Endothelial cell of umbilical vein (primary cell): ENCODE data around the gene LRG1. TPM values are rescaled to one million over a fixed set of nuclear protein-coding genes. Genes with fewer than 3 reads are reported as not detected.

ENCODE experiments used
- BruUV-seq: library from RNA; stranded (reverse); fragments of 400-500 nt; replicated peaks from 2 replicates; lab custom pipeline; 2021; lab: Mats Ljungman, UMichigan
- CTCF ChIA-PET: fragments of 300-600, 350-600 bp; sonication (Branson Sonifier 250); formaldehyde crosslinking; loops from one replicate; lab custom pipeline; 2021; ENCODE audit warnings: antibody characterized with exemption, inconsistent platforms; lab: Charles Lee
- POLR2A ChIA-PET: fragments of 300-600, 350-600 bp; sonication (Branson Sonifier 250); formaldehyde crosslinking; loops from one replicate; lab custom pipeline; 2021; ENCODE audit warnings: antibody characterized with exemption, inconsistent platforms; lab: Charles Lee
- DNase-seq: peaks from one replicate; pipeline ENCODE4 v3.0.0-alpha.2; 2011; ENCODE audit warnings: low read depth, low spot score
- FAIRE-seq: peaks from 2 replicates; lab custom pipeline; 2011; peaks lifted over from hg19 to GRCh38; lab: Jason Lieb, UNC
- H2AFZ ChIP-seq: 2 replicates; pipeline ENCODE4 v1.6.0; 2012; ENCODE audit warnings: low read depth, low read length, control low read depth, inconsistent platforms
- H3K27ac ChIP-seq: 2 replicates; pipeline ENCODE4 v1.5.1; 2011; ENCODE audit warnings: low read depth, mild to moderate bottlenecking, control low read depth, low read length, moderate library complexity; ENCODE audit not compliant: insufficient read depth
- H3K27me3 ChIP-seq, 2 experiments: 2 replicates each; pipeline versions ENCODE4 v1.6.0 to v1.6.1; 2011; ENCODE audit warnings: low read length in 2 of 2, mixed read lengths in 1 of 2; ENCODE audit not compliant: control insufficient read depth in 2 of 2, insufficient read depth in 2 of 2
- H3K36me3 ChIP-seq, 2 experiments: 2 replicates in 1 of 2; 3 replicates in 1 of 2; pipeline ENCODE4 v1.5.1; 2011; ENCODE audit warnings: low read length in 2 of 2, mild to moderate bottlenecking in 1 of 2, moderate library complexity in 1 of 2; ENCODE audit not compliant: control insufficient read depth in 2 of 2, insufficient read depth in 2 of 2; ENCODE audit errors: extremely low read depth in 1 of 2
- H3K4me1 ChIP-seq: 3 replicates; pipeline ENCODE4 v1.5.1; 2011; ENCODE audit warnings: mild to moderate bottlenecking, low read length; ENCODE audit not compliant: control insufficient read depth, insufficient read depth; ENCODE audit errors: extremely low read depth
- H3K4me2 ChIP-seq: 2 replicates; pipeline ENCODE4 v1.6.1; 2011; ENCODE audit warnings: low read length, control low read depth, mixed read lengths; ENCODE audit not compliant: insufficient read depth
- H3K4me3 ChIP-seq, 3 experiments: fragments of 200-600 bp in 1 of 3; sonication (generic), shearing (Covaris generic) in 1 of 3; replicated peaks in 1 of 3; 2 replicates each; pipeline ENCODE4 v1.5.1; 2011 to 2016; ENCODE audit warnings: control low read depth in 3 of 3, low read length in 3 of 3, mild to moderate bottlenecking in 2 of 3, inconsistent platforms in 1 of 3, low read depth in 1 of 3, moderate library complexity in 1 of 3; ENCODE audit not compliant: insufficient read depth in 1 of 3
- H3K79me2 ChIP-seq: 2 replicates; pipeline ENCODE4 v1.6.0; 2012; ENCODE audit warnings: low read length, inconsistent platforms; ENCODE audit not compliant: control insufficient read depth, insufficient read depth
- H3K9ac ChIP-seq: replicated peaks from 2 replicates; pipeline ENCODE3; 2011; ENCODE audit warnings: low read length, control low read depth; ENCODE audit not compliant: insufficient read depth; ENCODE audit errors: extremely low read depth
- H3K9me1 ChIP-seq: replicated peaks from 3 replicates; pipeline ENCODE4 v1.6.0; 2011; ENCODE audit warnings: mild to moderate bottlenecking, low read length; ENCODE audit not compliant: control insufficient read depth, insufficient read depth; ENCODE audit errors: extremely low read depth
- H3K9me3 ChIP-seq: replicated peaks from 2 replicates; pipeline ENCODE4 v1.5.1; 2012; ENCODE audit warnings: low read length, inconsistent platforms; ENCODE audit not compliant: control insufficient read depth, insufficient read depth
- H4K20me1 ChIP-seq: replicated peaks from 2 replicates; pipeline ENCODE3; 2011; ENCODE audit warnings: mild to moderate bottlenecking, low read length; ENCODE audit not compliant: control insufficient read depth, insufficient read depth; ENCODE audit errors: extremely low read depth
- EZH2 ChIP-seq: IDR thresholded peaks from 2 replicates; pipeline ENCODE4 v1.6.1; 2012; ENCODE audit warnings: borderline replicate concordance, low read depth, mild to moderate bottlenecking, moderate library complexity, low read length, inconsistent platforms; ENCODE audit not compliant: severe bottlenecking
- FOS ChIP-seq: IDR thresholded peaks from 2 replicates; pipeline ENCODE4 v1.6.1; 2011; ENCODE audit warnings: mild to moderate bottlenecking, low read length, moderate library complexity, borderline replicate concordance; ENCODE audit not compliant: insufficient read depth
- GATA2 ChIP-seq: IDR thresholded peaks from 2 replicates; pipeline ENCODE4 v1.7.0; 2011; ENCODE audit warnings: low read depth, mild to moderate bottlenecking, moderate library complexity, mixed read lengths, low read length; ENCODE audit not compliant: insufficient read length, insufficient read depth
- JUN ChIP-seq: IDR thresholded peaks from 2 replicates; pipeline ENCODE4 v1.6.1; 2011; ENCODE audit warnings: borderline replicate concordance, low read depth; ENCODE audit not compliant: insufficient read length, insufficient read depth
- MAX ChIP-seq: IDR thresholded peaks from 2 replicates; pipeline ENCODE4 v1.6.1; 2011; ENCODE audit not compliant: insufficient read depth, insufficient read length
- MYC ChIP-seq: IDR thresholded peaks from one replicate; pipeline ENCODE4 v1.6.1; 2011; ENCODE audit warnings: mild to moderate bottlenecking, low read depth, low read length
- POLR2A ChIP-seq: IDR thresholded peaks from 2 replicates; pipeline ENCODE4 v1.6.1; 2012; ENCODE audit warnings: low read depth, mild to moderate bottlenecking, control low read depth, low read length
- POLR2AphosphoS5 ChIP-seq: IDR thresholded peaks from 2 replicates; pipeline ENCODE4 v1.6.1; 2012; ENCODE audit warnings: low read depth, mild to moderate bottlenecking, control low read depth, low read length, moderate library complexity; ENCODE audit not compliant: insufficient read depth
- dilution Hi-C: fragments of 300-500 bp; cut with MboI; formaldehyde crosslinking; loops from one replicate; pipeline ENCODE4 v1.15.0; 2019; ENCODE audit warnings: low sequenced_read_pairs; ENCODE audit not compliant: extremely low pct_ligation_motif_present
- intact Hi-C: fragments of 100-400 bp; cut with micrococcal nuclease; formaldehyde crosslinking; loops from one replicate; pipeline ENCODE4 v1.10.0; 2022
- polyA plus RNA-seq, 4 experiments: library from polyadenylated mRNA; depleted of rRNA in 3 of 4; stranded (reverse) in 3 of 4; unstranded in 1 of 4; fragments of >200 nt; gene quantifications; 2 replicates each; pipeline versions ENCODE4 v1.2.1 to v1.2.3, GENCODE V29; 2011 to 2012; ENCODE audit warnings: missing spikeins in 1 of 4
- total RNA-seq: library from RNA; stranded (reverse); gene quantifications from 2 replicates; pipeline ENCODE4 v1.2.3, GENCODE V29; 2021
- TF ChIP-seq, protein P1 (sequence below), 2 donors: IDR thresholded peaks; 1 replicate in 1 of 2; 2 replicates in 1 of 2; pipeline ENCODE4 v1.5.1; 2011; ENCODE audit warnings: low read length in 2 of 2, mild to moderate bottlenecking in 2 of 2, moderate library complexity in 2 of 2, control low read depth in 1 of 2, inconsistent platforms in 1 of 2, low read depth in 1 of 2; ENCODE audit not compliant: insufficient read depth in 1 of 2; ENCODE audit errors: extremely low read depth in 1 of 2

Gene LRG1
- total and polyA plus RNA-seq, 2 donors (not counting 3 experiments of a cell fraction or from before 2014, with no cell fraction given): 0.21 to 0.31 TPM

- intact Hi-C loops: no loop called here
Measured at GRCh38 chr19:4529924-4530522, 9.8 kb downstream of the LRG1 start.

More at GRCh38 chr19:4529924-4530522, 9.8 kb downstream of the LRG1 start:
- Histone ChIP-seq H3K9me3 (no peaks in the 10 kb centered on the region), H3K9me1 (no peaks in the 10 kb centered on the region), H3K4me2 (no peak overlapping the region), H2AFZ (no peak overlapping the region), H4K20me1 (no peaks in the 10 kb centered on the region), H3K27me3 (no peaks in the 10 kb centered on the region), H3K36me3 (no peaks in the 10 kb centered on the region), H3K4me1 (no peaks in the 10 kb centered on the region), H3K79me2 (no peaks in the 10 kb centered on the region), H3K27ac (no peak overlapping the region), H3K4me3 (no peak overlapping the region), H3K9ac (no peak overlapping the region)
- CTCF ChIA-PET: no interaction called here
- DNase-seq (no peak), FAIRE-seq (no peak)
- dilution Hi-C loops: no loop called here
- BruUV-seq: no TSS peak
- no peak for TF ChIP-seq POLR2A
- TF ChIP-seq FOS: no peak
- TF ChIP-seq GATA2: no peak
- no peak for TF ChIP-seq MAX
- TF ChIP-seq, protein P1, sequence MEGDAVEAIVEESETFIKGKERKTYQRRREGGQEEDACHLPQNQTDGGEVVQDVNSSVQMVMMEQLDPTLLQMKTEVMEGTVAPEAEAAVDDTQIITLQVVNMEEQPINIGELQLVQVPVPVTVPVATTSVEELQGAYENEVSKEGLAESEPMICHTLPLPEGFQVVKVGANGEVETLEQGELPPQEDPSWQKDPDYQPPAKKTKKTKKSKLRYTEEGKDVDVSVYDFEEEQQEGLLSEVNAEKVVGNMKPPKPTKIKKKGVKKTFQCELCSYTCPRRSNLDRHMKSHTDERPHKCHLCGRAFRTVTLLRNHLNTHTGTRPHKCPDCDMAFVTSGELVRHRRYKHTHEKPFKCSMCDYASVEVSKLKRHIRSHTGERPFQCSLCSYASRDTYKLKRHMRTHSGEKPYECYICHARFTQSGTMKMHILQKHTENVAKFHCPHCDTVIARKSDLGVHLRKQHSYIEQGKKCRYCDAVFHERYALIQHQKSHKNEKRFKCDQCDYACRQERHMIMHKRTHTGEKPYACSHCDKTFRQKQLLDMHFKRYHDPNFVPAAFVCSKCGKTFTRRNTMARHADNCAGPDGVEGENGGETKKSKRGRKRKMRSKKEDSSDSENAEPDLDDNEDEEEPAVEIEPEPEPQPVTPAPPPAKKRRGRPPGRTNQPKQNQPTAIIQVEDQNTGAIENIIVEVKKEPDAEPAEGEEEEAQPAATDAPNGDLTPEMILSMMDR (IDR thresholded peaks at IDR 0.05; ENCODE audit: extremely low read depth in 1 of 2, insufficient read depth in 1 of 2, low read depth in 1 of 2, low read length in 2 of 2): no peak
- TF ChIP-seq POLR2AphosphoS5: no peak
- TF ChIP-seq JUN: no peak
- no peak for TF ChIP-seq EZH2
- TF ChIP-seq MYC: no peak
- POLR2A ChIA-PET: no interaction called here
